ENCODE data around the gene LRSAM1.

Gene LRSAM1

GRCh38 chr9:127450830-127451607 is at the start of gene LRSAM1, which contains the start of gene RPL12:
Gene LRSAM1, plus strand, starts transcription at chr9:127451510. Its CDS starts 3,018 bp downstream, at chr9:127454528.
Gene RPL12, minus strand, starts transcription at chr9:127451406. Its CDS starts 89 bp downstream, at chr9:127451317.
- DNase-seq, result peak; percentile 98

- DNase-seq, result no peak
Measured at GRCh38 chr9:127402401-127403090, 48.8 kb upstream of the LRSAM1 start.

GRCh38 chr9:127403507-127404192 is 47.7 kb upstream of the LRSAM1 start:
- DNase-seq, result no peak

- DNase-seq, result no peak
Measured at GRCh38 chr9:127404631-127405030, 46.7 kb upstream of the LRSAM1 start.

GRCh38 chr9:127405344-127406125 is 45.8 kb upstream of the LRSAM1 start:
- no peak for DNase-seq

GRCh38 chr9:127406799-127407491 is 44.4 kb upstream of the LRSAM1 start:
- DNase-seq, result no peak

GRCh38 chr9:127407492-127407843 is 43.8 kb upstream of the LRSAM1 start:
- DNase-seq, result no peak

- DNase-seq, result peak; percentile 71
Measured at GRCh38 chr9:127411122-127411521, 40.2 kb upstream of the LRSAM1 start.

GRCh38 chr9:127415141-127415540 is 36.2 kb upstream of the LRSAM1 start:
- no peak for DNase-seq

- DNase-seq, result no peak
Measured at GRCh38 chr9:127415657-127416056, 35.7 kb upstream of the LRSAM1 start.

- DNase-seq, result no peak
Measured at GRCh38 chr9:127417131-127418036, 33.9 kb upstream of the LRSAM1 start.

GRCh38 chr9:127418037-127418471 is 33.3 kb upstream of the LRSAM1 start:
- DNase-seq, result peak; percentile 30

- no peak for DNase-seq
Measured at GRCh38 chr9:127419348-127419747, 32.0 kb upstream of the LRSAM1 start.

- DNase-seq, result no peak
Measured at GRCh38 chr9:127421057-127421456, 30.3 kb upstream of the LRSAM1 start.

GRCh38 chr9:127422133-127422782 is 29.1 kb upstream of the LRSAM1 start:
- DNase-seq, result peak; percentile 20

- no peak for DNase-seq
Measured at GRCh38 chr9:127422787-127423186, 28.5 kb upstream of the LRSAM1 start.

- DNase-seq, result peak; percentile 58
Measured at GRCh38 chr9:127423476-127423933, 27.8 kb upstream of the LRSAM1 start.

- peak; percentile 93 for DNase-seq
Measured at GRCh38 chr9:127423934-127424675, 27.2 kb upstream of the LRSAM1 start, which contains the start of gene ZNF79. Gene ZNF79, plus strand, starts transcription at chr9:127424382. Its CDS starts 406 bp downstream, at chr9:127424788.

- DNase-seq, result no peak
Measured at GRCh38 chr9:127424676-127424999, 26.7 kb upstream of the LRSAM1 start.

GRCh38 chr9:127426756-127427155 is 24.6 kb upstream of the LRSAM1 start:
- peak; percentile 39 for DNase-seq

Data from suppressor macrophage treated with lipopolysaccharide for 4 hours (primary cell).